ENCODE results near the gene CTIF. TPM values are rescaled to one million over a fixed set of nuclear protein-coding genes. Genes with fewer than 3 reads are reported as not detected.

Gene CTIF
- total and polyA plus RNA-seq, 4 donors = 12.2 to 45.7 (median 32.6) TPM

DNA sequence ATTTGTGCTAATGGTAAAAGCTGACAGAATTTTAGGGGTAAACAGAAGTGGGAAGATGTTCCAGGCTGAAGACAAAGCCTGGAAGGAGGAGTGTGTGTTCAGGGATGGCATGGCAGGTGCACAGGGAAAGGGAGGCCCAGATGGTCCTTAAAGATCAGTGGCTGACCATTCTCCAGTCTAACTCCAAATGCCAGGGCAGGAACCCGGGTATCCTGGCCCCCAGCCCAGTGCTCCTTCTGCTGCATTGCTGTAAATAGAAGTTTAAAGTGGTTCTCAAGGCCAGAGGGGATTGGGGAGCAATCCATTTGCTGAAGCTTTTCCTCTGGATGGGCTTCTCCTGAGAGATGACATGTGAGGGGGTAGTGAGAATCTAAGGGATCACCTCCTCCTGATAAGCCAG lies 158.6 kb downstream of the CTIF start:
- H3K27ac ChIP-seq (ENCODE audit: low read depth in 1 of 2, low read length in 1 of 2) = no peak overlapping the region
- H3K4me3 ChIP-seq = no peak overlapping the region
- 51 to 80% methylated on average over 1 of the region's 1 CpG for WGBS, 2 donors
- H3K27me3 ChIP-seq (ENCODE audit: control insufficient read depth in 3 of 3, insufficient read depth in 3 of 3, low read length in 2 of 3) = no peaks in the 10 kb centered on the region
- H3K4me1 ChIP-seq (ENCODE audit: control insufficient read depth in 5 of 5, insufficient read depth in 5 of 5, low read length in 5 of 5) = peaks cover 0 to 11% (median 0%) of the 10 kb centered on the region in 5 donors
- H3K9ac ChIP-seq (ENCODE audit: insufficient read depth in 1 of 2, low read length in 2 of 2) = no peak overlapping the region
- TF ChIP-seq, protein P1, sequence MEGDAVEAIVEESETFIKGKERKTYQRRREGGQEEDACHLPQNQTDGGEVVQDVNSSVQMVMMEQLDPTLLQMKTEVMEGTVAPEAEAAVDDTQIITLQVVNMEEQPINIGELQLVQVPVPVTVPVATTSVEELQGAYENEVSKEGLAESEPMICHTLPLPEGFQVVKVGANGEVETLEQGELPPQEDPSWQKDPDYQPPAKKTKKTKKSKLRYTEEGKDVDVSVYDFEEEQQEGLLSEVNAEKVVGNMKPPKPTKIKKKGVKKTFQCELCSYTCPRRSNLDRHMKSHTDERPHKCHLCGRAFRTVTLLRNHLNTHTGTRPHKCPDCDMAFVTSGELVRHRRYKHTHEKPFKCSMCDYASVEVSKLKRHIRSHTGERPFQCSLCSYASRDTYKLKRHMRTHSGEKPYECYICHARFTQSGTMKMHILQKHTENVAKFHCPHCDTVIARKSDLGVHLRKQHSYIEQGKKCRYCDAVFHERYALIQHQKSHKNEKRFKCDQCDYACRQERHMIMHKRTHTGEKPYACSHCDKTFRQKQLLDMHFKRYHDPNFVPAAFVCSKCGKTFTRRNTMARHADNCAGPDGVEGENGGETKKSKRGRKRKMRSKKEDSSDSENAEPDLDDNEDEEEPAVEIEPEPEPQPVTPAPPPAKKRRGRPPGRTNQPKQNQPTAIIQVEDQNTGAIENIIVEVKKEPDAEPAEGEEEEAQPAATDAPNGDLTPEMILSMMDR (IDR thresholded peaks at IDR 0.05; ENCODE audit: control extremely low read depth, extremely low read depth) = no peak
- DNase-seq (no peak), ATAC-seq (ENCODE audit: insufficient read depth, low FRiP score) (no peak)
- H3K9me3 ChIP-seq (ENCODE audit: control insufficient read depth in 4 of 4, insufficient read depth in 3 of 4, low read length in 3 of 4) = no peaks in the 10 kb centered on the region
- peaks cover 0 to 1% (median 0%) of the 10 kb centered on the region in 4 donors for H3K36me3 ChIP-seq (ENCODE audit: control insufficient read depth in 4 of 4, insufficient read depth in 4 of 4, low read length in 4 of 4)

GRCh38 chr18:48698707-48699106 lies 159.9 kb downstream of the CTIF start:
- DNase-seq (no peak), ATAC-seq (ENCODE audit: insufficient read depth, low FRiP score) (no peak)
- 53 to 65% methylated on average over 5 of the region's 5 CpGs for WGBS, 2 donors
- H3K27me3 ChIP-seq (ENCODE audit: control insufficient read depth in 3 of 3, insufficient read depth in 3 of 3, low read length in 2 of 3) = no peaks in the 10 kb centered on the region
- H3K9me3 ChIP-seq (ENCODE audit: control insufficient read depth in 4 of 4, insufficient read depth in 3 of 4, low read length in 3 of 4) = no peaks in the 10 kb centered on the region
- H3K36me3 ChIP-seq (ENCODE audit: control insufficient read depth in 4 of 4, insufficient read depth in 4 of 4, low read length in 4 of 4) = peaks cover 0 to 1% (median 0%) of the 10 kb centered on the region in 4 donors
- TF ChIP-seq, protein P1 (IDR thresholded peaks at IDR 0.05; ENCODE audit: control extremely low read depth, extremely low read depth) = no peak
- peaks cover 0 to 16% (median 0%) of the 10 kb centered on the region in 5 donors for H3K4me1 ChIP-seq (ENCODE audit: control insufficient read depth in 5 of 5, insufficient read depth in 5 of 5, low read length in 5 of 5)
- no peak overlapping the region for H3K27ac ChIP-seq (ENCODE audit: low read depth in 1 of 2, low read length in 1 of 2)
- H3K4me3 ChIP-seq = no peak overlapping the region
- no peak overlapping the region for H3K9ac ChIP-seq (ENCODE audit: insufficient read depth in 1 of 2, low read length in 2 of 2)

DNA sequence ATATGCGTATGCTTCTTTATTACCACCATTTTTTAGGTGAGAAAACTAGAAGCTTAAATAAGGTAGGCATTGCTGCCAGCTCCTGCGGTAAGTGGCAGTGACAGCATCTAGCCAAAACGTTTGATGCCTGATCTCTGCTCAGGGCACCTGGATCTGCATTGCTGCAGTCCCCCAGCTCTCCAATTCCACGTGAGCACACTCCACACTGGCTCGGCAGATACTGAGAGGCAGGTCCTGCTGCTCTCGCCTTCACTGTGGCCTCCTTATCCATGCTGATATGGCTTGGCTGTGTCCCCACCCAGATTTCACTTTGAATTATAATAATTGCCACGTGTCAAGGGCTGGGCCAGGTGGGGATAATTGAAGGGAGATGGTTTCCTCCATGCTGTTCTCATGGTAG lies 160.9 kb downstream of the CTIF start:
- Histone ChIP-seq H3K36me3 (ENCODE audit: control insufficient read depth in 4 of 4, insufficient read depth in 4 of 4, low read length in 4 of 4) (peaks cover 0 to 1% (median 0%) of the 10 kb centered on the region in 4 donors), H3K27ac (ENCODE audit: low read depth in 1 of 2, low read length in 1 of 2) (no peak overlapping the region), H3K9ac (ENCODE audit: insufficient read depth in 1 of 2, low read length in 2 of 2) (no peak overlapping the region), H3K27me3 (ENCODE audit: control insufficient read depth in 3 of 3, insufficient read depth in 3 of 3, low read length in 2 of 3) (no peaks in the 10 kb centered on the region), H3K4me1 (ENCODE audit: control insufficient read depth in 5 of 5, insufficient read depth in 5 of 5, low read length in 5 of 5) (peaks cover 0 to 14% (median 0%) of the 10 kb centered on the region in 5 donors), H3K4me3 (no peak overlapping the region), H3K9me3 (ENCODE audit: control insufficient read depth in 4 of 4, insufficient read depth in 3 of 4, low read length in 3 of 4) (no peaks in the 10 kb centered on the region)
- ATAC-seq (ENCODE audit: insufficient read depth, low FRiP score) (no peak), DNase-seq (no peak)
- TF ChIP-seq, protein P1 (IDR thresholded peaks at IDR 0.05; ENCODE audit: control extremely low read depth, extremely low read depth) = no peak
- 92 to 95% methylated on average over 7 of the region's 7 CpGs for WGBS, 2 donors

DNA sequence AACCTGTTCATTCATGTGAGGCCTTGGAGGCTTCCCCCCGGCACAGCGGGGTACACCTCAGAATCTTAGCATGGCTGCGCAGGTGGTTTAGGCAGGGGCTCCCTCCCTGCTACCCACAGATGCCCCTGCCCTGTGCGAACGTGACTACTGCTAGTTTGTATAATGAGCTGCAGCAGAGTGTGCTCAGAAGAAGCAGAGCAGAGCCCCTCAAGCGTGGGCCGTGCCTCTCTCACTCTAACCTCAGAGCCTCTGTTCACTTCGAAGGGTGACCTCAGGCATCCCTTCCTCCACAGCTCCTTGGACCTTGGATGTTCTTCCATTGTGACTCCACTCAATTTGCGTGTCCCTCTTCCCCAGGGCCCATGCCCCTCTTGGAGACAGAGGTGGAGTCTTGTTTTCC lies 161.6 kb downstream of the CTIF start:
- DNase-seq (no peak), ATAC-seq (ENCODE audit: insufficient read depth, low FRiP score) (no peak)
- H3K4me1 ChIP-seq (ENCODE audit: control insufficient read depth in 5 of 5, insufficient read depth in 5 of 5, low read length in 5 of 5) = peaks cover 0 to 12% (median 0%) of the 10 kb centered on the region in 5 donors
- no peak overlapping the region for H3K9ac ChIP-seq (ENCODE audit: insufficient read depth in 1 of 2, low read length in 2 of 2)
- no peaks in the 10 kb centered on the region for H3K9me3 ChIP-seq (ENCODE audit: control insufficient read depth in 4 of 4, insufficient read depth in 3 of 4, low read length in 3 of 4)
- H3K27ac ChIP-seq (ENCODE audit: low read depth in 1 of 2, low read length in 1 of 2) = no peak overlapping the region
- TF ChIP-seq, protein P1 (IDR thresholded peaks at IDR 0.05; ENCODE audit: control extremely low read depth, extremely low read depth) = no peak
- 96 to 97% methylated on average over 9 of the region's 9 CpGs for WGBS, 2 donors
- peaks cover 0 to 1% (median 0%) of the 10 kb centered on the region in 4 donors for H3K36me3 ChIP-seq (ENCODE audit: control insufficient read depth in 4 of 4, insufficient read depth in 4 of 4, low read length in 4 of 4)
- no peak overlapping the region for H3K4me3 ChIP-seq
- H3K27me3 ChIP-seq (ENCODE audit: control insufficient read depth in 3 of 3, insufficient read depth in 3 of 3, low read length in 2 of 3) = no peaks in the 10 kb centered on the region
